Stomach smooth muscle (tissue), 2 donors: ENCODE data around the gene M1AP.
A peak's percentile ranks its signal among the peaks of the same experiment; 100 is the strongest.
"Not testable (repeated sequence)": the region's sequence is repeated elsewhere in the genome, so short reads cannot be mapped to it uniquely, and the experiment has no call there.

Experiments
- H3K27ac ChIP-seq: one replicate; pipeline ENCODE4 v1.7.0; 2013; ENCODE audit warnings: mild to moderate bottlenecking, low read length, inconsistent platforms
- H3K27me3 ChIP-seq, 2 donors: one replicate each; pipeline ENCODE4 v1.7.0; 2013; ENCODE audit warnings: low read length in 2 of 2; ENCODE audit not compliant: insufficient read depth in 2 of 2, control insufficient read depth in 1 of 2
- H3K36me3 ChIP-seq, 2 donors: one replicate each; pipeline ENCODE4 v1.7.0; 2013; ENCODE audit warnings: low read length in 2 of 2; ENCODE audit not compliant: control insufficient read depth in 2 of 2, insufficient read depth in 2 of 2
- H3K4me1 ChIP-seq: one replicate; pipeline ENCODE4 v1.7.0; 2013; ENCODE audit warnings: low read length; ENCODE audit not compliant: control insufficient read depth, insufficient read depth
- H3K4me3 ChIP-seq, 2 donors: one replicate each; pipeline ENCODE4 v1.7.0; 2013; ENCODE audit warnings: low read length in 2 of 2
- H3K9ac ChIP-seq, 2 donors: one replicate each; pipeline ENCODE4 v1.7.0; 2013; ENCODE audit warnings: low read length in 2 of 2, mild to moderate bottlenecking in 1 of 2
- H3K9me3 ChIP-seq, 2 donors: one replicate each; pipeline ENCODE4 v1.7.0; 2013; ENCODE audit warnings: low read length in 2 of 2; ENCODE audit not compliant: control insufficient read depth in 2 of 2
- donor health status: healthy.
- donor health status: Pancreatic carcinoma.

Gene M1AP

GRCh38 chr2:74566076-74566753 is 81.9 kb downstream of the M1AP start:
- no peak overlapping the region for H3K9ac ChIP-seq
- H3K27ac ChIP-seq: no peak overlapping the region
- H3K36me3 ChIP-seq: no peaks in the 10 kb centered on the region
- no peaks in the 10 kb centered on the region for H3K4me1 ChIP-seq
- no peaks in the 10 kb centered on the region for H3K9me3 ChIP-seq
- H3K4me3 ChIP-seq: no peak overlapping the region
- peaks cover 5 to 13% of the 10 kb centered on the region in 2 donors for H3K27me3 ChIP-seq

DNA sequence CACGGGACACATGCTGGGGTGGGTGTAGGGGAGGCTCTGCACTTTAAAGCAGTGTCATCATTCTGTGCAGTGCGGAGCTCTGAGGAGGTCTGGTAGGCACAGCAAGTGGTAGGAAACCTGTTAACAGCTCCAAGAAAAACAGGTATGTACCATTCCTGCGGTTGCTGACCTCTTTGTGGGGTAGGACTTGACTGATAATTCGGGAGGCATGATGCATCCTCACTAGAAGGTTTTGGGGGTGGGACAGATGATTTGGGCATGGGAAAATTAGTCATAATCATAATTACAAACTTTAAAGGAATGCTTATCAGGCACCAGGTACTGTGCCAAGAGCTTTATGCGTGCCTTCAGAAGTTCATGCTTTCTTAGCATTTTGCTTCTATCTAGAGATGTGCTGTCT is 83.9 kb downstream of the M1AP start:
- Histone ChIP-seq H3K9ac (no peak overlapping the region), H3K27me3 (peaks cover 8 to 16% of the 10 kb centered on the region in 2 donors), H3K27ac (no peak overlapping the region), H3K4me1 (no peaks in the 10 kb centered on the region), H3K4me3 (no peak overlapping the region), H3K9me3 (no peaks in the 10 kb centered on the region), H3K36me3 (no peaks in the 10 kb centered on the region)

DNA sequence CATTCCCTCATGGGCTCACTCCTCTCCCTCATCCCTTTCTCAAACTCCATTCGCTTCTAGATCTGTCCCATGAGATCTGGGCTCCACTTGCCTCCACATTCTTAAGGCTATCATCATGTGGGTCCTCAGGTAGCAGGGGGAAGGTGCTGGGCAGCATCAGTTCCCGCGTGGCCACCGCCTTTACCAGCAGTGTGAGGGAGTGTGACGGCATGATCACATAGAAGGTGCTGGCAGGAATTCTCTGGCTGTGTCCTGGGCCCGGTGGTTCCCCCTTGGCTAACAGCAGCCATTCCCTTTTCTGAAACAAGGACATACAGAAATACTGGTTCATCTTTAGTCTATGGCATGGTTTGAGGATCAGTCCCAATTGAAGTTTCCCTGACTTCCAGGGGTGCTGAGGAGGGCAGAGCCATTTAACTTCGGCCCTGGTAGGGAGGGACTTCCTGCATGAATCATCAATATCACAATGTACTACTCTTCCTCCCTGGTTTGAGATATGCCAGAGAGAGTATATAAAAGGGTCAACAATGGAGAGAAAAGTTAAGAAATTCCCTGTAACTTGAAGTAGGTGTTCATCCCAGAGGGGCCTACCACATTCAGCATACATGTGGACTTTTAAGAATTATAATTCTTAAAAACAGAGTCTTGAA is 85.9 kb downstream of the M1AP start:
- Histone ChIP-seq H3K4me1 (no peaks in the 10 kb centered on the region), H3K27me3 (peaks cover 5 to 12% of the 10 kb centered on the region in 2 donors), H3K9ac (no peak overlapping the region), H3K27ac (no peak overlapping the region), H3K9me3 (no peaks in the 10 kb centered on the region), H3K36me3 (no peaks in the 10 kb centered on the region), H3K4me3 (no peak overlapping the region)

DNA sequence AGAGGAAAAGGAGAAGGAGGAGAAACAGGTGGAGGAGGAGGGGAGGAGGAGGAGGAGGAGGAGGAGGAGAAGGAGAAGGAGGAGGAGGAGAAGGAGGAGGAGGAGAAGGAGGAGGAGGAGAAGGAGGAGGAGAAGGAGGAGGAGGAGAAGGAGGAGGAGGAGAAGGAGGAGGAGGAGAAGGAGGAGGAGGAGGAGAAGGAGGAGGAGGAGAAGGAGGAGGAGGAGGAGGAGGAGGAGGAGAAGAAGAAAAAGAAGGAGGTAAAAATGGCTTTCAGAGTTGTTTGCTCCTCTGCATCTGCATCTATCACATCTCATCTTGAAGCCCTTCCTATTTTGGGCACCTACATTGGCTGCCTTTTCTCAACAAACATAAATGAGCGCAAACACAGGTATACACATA is 87.1 kb downstream of the M1AP start:
- not testable (repeated sequence) for H3K9ac ChIP-seq, H3K9me3 ChIP-seq, H3K4me3 ChIP-seq, H3K4me1 ChIP-seq, H3K36me3 ChIP-seq, H3K27ac ChIP-seq
- H3K27me3 ChIP-seq: peaks cover 5 to 12% of the 10 kb centered on the region in 2 donors

GRCh38 chr2:74560591-74560990 is 87.5 kb downstream of the M1AP start:
- Histone ChIP-seq H3K27me3 (peaks cover 5 to 12% of the 10 kb centered on the region in 2 donors), H3K27ac (no peak overlapping the region), H3K4me3 (no peak overlapping the region), H3K9ac (no peak overlapping the region), H3K36me3 (no peaks in the 10 kb centered on the region), H3K9me3 (no peaks in the 10 kb centered on the region), H3K4me1 (no peaks in the 10 kb centered on the region)

GRCh38 chr2:74559912-74560311 is 88.2 kb downstream of the M1AP start:
- no peaks in the 10 kb centered on the region for H3K9me3 ChIP-seq
- peaks cover 5 to 12% of the 10 kb centered on the region in 2 donors for H3K27me3 ChIP-seq
- H3K4me1 ChIP-seq: peaks cover 4% of the 10 kb centered on the region
- H3K36me3 ChIP-seq: no peaks in the 10 kb centered on the region
- no peak overlapping the region for H3K4me3 ChIP-seq
- no peak overlapping the region for H3K9ac ChIP-seq
- H3K27ac ChIP-seq: no peak overlapping the region

GRCh38 chr2:74558284-74559230 is 89.6 kb downstream of the M1AP start:
- Histone ChIP-seq H3K4me1 (peaks cover 15% of the 10 kb centered on the region), H3K36me3 (no peaks in the 10 kb centered on the region), H3K27ac (no peak overlapping the region), H3K4me3 (no peak overlapping the region), H3K9ac (no peak overlapping the region), H3K27me3 (peaks cover 3 to 12% of the 10 kb centered on the region in 2 donors), H3K9me3 (no peaks in the 10 kb centered on the region)

GRCh38 chr2:74556831-74557370 is 91.2 kb downstream of the M1AP start:
- H3K4me3 ChIP-seq: no peak overlapping the region
- H3K9ac ChIP-seq: no peak overlapping the region
- H3K4me1 ChIP-seq: peaks cover 24% of the 10 kb centered on the region
- H3K27me3 ChIP-seq: peaks cover 3 to 7% of the 10 kb centered on the region in 2 donors
- no peaks in the 10 kb centered on the region for H3K36me3 ChIP-seq
- H3K9me3 ChIP-seq: no peaks in the 10 kb centered on the region
- H3K27ac ChIP-seq: no peak overlapping the region

DNA sequence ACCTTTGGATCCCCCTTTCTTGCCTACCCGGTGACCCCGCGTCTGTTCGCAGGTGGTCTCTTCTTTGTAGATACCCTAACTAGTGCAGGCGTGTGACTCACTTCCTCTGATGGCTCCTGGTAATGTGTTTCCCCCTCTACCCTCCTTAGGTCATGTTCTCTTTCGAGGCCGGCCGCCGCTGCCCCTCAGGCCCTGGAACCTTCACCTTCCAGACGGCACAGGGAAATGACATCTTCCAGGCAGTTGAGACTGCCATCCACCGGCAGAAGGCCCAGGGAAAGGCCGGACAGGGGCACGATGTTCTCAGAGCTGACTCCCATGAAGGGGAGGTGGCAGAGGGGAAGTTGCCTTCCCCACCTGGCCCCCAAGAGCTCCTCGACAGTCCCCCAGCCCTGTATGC is 92.0 kb downstream of the M1AP start:
- H3K36me3 ChIP-seq: no peaks in the 10 kb centered on the region
- no peaks in the 10 kb centered on the region for H3K9me3 ChIP-seq
- no peak overlapping the region for H3K27ac ChIP-seq
- no peak overlapping the region for H3K9ac ChIP-seq
- H3K4me3 ChIP-seq: no peak overlapping the region
- peaks cover 24% of the 10 kb centered on the region for H3K4me1 ChIP-seq
- H3K27me3 ChIP-seq: peaks cover 3% of the 10 kb centered on the region in 2 donors

DNA sequence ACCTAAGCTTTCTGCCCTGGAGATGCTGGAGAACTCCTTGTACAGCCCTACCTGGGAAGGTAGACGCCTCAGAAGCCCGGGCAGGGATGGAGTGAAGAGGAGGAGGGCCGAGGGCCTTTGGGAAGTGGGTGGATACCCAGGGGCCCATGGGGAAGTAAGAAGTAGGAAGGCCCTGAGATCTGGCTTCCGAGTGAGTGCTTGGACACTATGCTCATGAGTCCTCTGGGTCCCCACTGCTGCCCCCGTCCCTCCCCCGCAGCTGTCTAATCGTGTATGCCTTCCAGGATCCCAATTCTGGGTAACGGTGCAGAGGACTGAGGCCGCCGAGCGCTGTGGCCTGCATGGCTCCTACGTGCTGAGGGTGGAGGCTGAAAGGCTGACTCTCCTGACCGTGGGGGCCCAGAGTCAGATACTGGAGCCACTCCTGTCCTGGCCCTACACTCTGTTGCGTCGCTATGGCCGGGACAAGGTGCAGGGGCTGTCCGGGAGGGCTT is 92.5 kb downstream of the M1AP start:
- Histone ChIP-seq H3K27me3 (peaks cover 3% of the 10 kb centered on the region in 2 donors), H3K36me3 (no peaks in the 10 kb centered on the region), H3K27ac (no peak overlapping the region), H3K4me1 (peaks cover 24% of the 10 kb centered on the region), H3K4me3 (peak overlapping the region; percentile 25 to 85), H3K9me3 (no peaks in the 10 kb centered on the region), H3K9ac (no peak overlapping the region)
